Hematopoietic multipotent progenitor cell treated with erythropoietin and hydrocortisone succinate and interleukin-3 and kit ligand, for 4 days (in vitro differentiated cells): ENCODE measurements around the gene ALDH16A1.
A peak's percentile ranks its signal among the peaks of the same experiment; 100 is the strongest.
"Not testable (repeated sequence)": the region's sequence is repeated elsewhere in the genome, so short reads cannot be mapped to it uniquely, and the experiment has no call there.

ENCODE experiments used
- DNase-seq: peaks from one replicate; pipeline ENCODE4 v3.0.0-alpha.2; 2015

ALDH16A1 gene

GRCh38 chr19:49441960-49442350 is 11.1 kb upstream of the ALDH16A1 start:
- DNase-seq: no peak

- DNase-seq: no peak
These were observed 10.7 kb upstream of the ALDH16A1 start for GRCh38 chr19:49442354-49442753.

GRCh38 chr19:49442771-49443365 is 10.2 kb upstream of the ALDH16A1 start:
- peak; percentile 73 for DNase-seq

GRCh38 chr19:49443366-49444099 is 9.5 kb upstream of the ALDH16A1 start:
- DNase-seq: peak; percentile 98

DNA sequence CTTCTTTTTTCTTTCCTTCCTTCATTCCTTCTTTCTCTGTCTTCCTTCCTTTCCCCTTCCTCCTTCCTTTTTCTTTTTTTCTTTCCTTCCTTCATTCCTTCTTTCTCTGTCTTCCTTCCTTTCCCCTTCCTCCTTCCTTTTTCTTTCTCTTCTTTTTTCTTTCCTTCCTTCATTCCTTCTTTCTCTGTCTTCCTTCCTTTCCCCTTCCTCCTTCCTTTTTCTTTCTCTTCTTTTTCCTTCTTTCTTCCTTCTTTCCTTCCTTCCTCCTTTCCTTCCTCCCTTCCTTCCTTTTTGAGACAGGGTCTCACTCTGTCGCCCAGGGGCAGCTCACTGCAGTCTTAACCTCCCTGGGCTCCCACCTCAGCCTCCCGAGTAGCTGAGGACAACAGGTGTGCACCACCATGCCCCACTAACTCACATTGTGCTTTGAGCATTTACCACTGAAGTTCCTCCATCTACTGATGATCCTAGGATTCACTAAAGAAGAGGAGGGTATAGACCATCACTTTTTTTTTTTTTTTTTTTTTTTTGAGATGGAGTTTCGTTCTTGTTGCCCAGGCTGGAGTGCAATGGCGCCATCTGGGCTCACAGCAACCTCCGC is 8.8 kb upstream of the ALDH16A1 start:
- not testable (repeated sequence) for DNase-seq

DNA sequence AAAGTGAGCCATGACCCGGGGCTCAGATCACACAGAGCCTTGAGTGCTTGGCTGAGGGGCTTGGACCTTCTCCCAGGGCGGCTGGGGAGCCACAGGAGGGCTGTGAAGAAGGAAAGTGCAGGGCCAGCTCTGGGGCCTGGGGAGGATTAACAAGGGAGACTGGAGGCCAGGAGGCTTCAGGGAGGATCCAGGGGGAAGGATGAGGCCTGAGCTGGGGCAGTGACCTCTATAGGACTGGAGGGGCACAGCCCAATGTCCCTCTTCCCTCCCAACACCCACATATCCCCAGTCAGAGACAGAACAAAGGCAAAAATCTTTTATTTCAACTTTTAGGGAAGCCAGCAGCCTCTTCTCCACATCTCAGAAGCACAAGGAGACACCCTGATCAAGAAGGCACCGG is 7.0 kb upstream of the ALDH16A1 start:
- DNase-seq: no peak

DNA sequence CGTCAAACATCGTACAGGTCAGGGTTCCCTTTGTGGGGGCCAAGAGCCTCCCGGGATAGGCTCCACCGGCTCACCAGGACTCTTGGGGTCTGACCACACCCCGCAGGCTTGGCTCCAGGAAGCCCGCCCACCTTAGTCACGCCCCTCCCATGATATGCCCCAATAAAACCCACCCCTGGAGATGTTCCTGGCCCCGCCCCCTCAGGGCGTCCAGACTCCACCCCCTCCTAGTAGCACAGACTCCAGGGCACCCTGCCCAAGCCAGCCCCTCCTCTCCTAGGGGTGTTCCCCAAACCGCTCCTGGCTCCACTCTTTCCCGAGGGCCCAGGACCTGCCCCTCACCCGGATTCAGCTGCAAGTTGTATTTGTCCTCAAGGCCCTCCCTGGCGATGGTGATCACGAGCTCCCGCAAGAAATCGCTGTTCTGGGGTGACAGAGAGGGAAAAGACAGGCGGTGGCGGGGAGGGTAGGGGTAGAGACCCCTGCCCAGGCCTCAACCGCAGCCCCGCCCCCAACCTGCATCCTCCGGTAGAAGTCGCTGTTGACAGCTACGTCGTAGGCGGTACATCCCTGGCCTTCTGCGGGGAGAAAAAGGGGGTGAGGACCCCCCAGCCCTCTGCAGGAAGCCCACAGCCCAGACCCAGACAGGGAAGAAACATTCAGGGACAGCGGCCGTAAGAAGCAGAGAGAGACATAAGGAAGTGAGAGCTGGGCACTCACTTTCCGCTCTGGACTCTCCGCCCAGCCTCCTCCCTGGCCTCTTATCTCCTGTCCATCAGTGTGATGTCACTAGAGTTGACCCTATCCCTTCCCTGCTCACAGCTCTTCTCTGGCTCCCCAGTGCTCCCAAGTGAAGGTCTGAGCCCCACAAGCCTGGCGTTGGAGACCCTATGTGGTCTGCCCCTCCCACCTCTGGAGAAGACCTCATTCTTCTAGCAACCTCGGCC is 5.3 kb upstream of the ALDH16A1 start:
- peak; percentile 84 for DNase-seq

- no peak for DNase-seq
These were observed 4.6 kb upstream of the ALDH16A1 start for GRCh38 chr19:49448432-49448786.

DNA sequence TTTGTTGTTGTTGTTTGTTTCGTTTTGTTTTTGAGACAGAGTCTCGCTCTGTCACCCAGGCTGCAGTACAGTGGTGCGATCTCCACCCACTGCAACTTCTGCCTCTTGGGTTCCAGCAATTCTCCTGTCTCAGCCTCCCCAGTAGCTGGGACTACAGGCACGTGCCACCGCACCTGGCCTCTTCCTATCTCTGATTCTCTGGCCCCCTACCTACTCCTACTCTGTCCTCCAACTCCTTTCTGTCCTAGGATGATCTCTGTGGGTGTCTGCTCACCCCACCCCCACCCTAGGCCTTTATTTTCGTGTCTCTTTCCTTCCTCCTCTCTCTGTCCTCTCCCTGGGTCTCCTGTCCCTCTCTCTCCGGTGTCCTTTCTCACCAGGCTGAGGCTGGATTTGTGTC is 2.6 kb upstream of the ALDH16A1 start:
- no peak for DNase-seq

- DNase-seq: peak; percentile 100
These were observed 1.4 kb upstream of the ALDH16A1 start, which contains the start of gene PIH1D1 for GRCh38 chr19:49451430-49452181. TSS of gene PIH1D1 (minus strand) at chr19:49451814. CDS start at chr19:49451574, 240 bp downstream.

- peak; percentile 50 for DNase-seq
These were observed 774 bp downstream of the ALDH16A1 start for GRCh38 chr19:49453757-49454240.

DNA sequence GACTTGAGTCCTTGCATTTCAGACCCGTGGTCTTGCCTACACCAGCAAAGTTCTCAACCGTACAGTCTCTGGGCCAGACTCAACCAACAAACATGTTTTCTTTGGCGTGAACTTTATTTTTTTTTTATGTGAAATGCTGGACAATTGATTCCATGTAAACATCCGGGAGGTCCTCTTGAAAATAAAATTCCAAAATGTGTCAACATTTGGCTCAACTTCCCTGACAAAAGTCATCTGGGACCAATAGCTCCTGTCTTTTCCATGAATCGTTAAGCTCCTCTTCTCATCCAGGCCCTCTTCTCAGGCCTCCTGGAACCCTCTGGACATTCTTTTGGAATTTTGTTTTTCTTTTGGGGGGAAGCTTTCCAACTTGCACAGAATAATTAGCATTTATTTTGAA is 2.7 kb downstream of the ALDH16A1 start:
- DNase-seq: no peak

- DNase-seq: no peak
These were observed 3.3 kb downstream of the ALDH16A1 start for GRCh38 chr19:49456326-49456725.

DNA sequence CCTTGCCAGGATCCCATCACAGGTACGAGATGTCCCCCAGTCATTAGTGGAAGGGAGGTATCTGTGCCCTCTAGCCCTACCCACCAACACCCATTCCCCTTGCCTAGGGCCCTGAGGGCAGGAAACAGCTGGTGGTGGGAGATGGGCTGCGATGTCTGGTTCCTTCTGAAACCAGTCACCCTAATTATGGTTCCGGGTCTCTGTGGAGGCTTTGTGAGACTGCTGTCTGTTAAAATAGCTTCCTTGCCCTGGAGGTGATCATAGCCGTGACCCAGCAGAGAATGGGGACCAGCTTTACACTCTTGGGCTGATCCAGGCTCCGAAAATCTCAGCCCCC is 5.5 kb downstream of the ALDH16A1 start:
- no peak for DNase-seq

DNA sequence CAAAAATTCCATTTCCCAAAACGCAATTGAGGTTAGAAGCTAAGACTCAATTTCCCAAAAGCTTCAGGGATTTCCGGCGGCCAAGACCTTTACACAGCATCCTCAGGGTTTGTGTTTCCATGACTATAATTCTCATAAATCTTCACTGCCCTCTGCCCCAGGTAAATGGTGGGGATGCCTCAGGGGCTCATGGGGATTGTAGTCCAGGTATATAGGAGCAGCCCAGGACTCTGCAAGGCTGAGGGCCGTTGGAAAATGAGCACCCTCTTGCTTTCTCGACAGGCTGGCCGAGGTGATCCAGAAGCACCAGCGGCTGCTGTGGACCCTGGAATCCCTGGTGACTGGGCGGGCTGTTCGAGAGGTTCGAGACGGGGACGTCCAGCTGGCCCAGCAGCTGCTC is 6.4 kb downstream of the ALDH16A1 start:
- no peak for DNase-seq

- DNase-seq: not testable (repeated sequence)
These were observed 8.1 kb downstream of the ALDH16A1 start for GRCh38 chr19:49461130-49461529.

DNA sequence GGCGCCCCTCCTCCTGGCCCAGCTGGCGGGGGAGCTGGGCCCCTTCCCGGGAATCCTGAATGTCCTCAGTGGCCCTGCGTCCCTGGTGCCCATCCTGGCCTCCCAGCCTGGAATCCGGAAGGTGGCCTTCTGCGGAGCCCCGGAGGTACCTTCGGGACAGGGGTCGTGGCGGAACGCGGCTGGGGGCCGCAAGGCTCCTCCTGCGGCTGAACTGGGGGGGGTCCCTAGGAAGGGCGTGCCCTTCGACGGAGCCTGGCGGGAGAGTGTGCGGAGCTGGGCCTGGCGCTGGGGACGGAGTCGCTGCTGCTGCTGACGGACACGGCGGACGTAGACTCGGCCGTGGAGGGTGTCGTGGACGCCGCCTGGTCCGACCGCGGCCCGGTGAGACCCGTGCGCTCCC is 8.6 kb downstream of the ALDH16A1 start:
- DNase-seq: no peak

DNA sequence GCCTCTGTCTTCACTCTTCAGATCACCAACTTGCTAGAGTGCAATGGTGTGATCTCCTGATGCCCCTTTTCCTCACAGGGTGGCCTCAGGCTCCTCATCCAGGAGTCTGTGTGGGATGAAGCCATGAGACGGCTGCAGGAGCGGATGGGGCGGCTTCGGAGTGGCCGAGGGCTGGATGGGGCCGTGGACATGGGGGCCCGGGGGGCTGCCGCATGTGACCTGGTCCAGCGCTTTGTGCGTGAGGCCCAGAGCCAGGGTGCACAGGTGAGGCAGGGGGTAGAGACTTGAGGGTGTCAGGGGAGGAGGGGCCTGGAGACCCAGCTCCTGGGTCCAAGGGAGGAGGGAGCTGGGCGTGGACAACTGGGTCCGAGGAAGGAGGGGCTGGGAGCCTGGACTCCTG is 9.5 kb downstream of the ALDH16A1 start:
- DNase-seq: no peak

GRCh38 chr19:49463960-49464740 is 11.1 kb downstream of the ALDH16A1 start:
- DNase-seq: no peak

GRCh38 chr19:49465371-49465770 is 12.3 kb downstream of the ALDH16A1 start:
- DNase-seq: no peak

- no peak for DNase-seq
These were observed 15.2 kb downstream of the ALDH16A1 start for GRCh38 chr19:49468199-49468598.
